Keratinocyte (primary cell): ENCODE results near the gene STXBP5L. TPM values are rescaled to one million over a fixed set of nuclear protein-coding genes. Genes with fewer than 3 reads are reported as not detected.
"Not testable (repeated sequence)": the region's sequence is repeated elsewhere in the genome, so short reads cannot be mapped to it uniquely, and the experiment has no call there.

Source experiments
- DNase-seq: peaks from one replicate; pipeline ENCODE4 v3.0.0-alpha.2; 2011; ENCODE audit warnings: low read depth, missing footprints, low spot score
- FAIRE-seq: peaks from 2 replicates; lab custom pipeline; 2011; peaks lifted over from hg19 to GRCh38; lab: Jason Lieb, UNC
- H2AFZ ChIP-seq: 2 replicates; pipeline ENCODE4 v1.6.0; 2012; ENCODE audit warnings: low read length, control low read depth, inconsistent platforms; ENCODE audit not compliant: control insufficient read depth
- H3K27ac ChIP-seq: 2 replicates; pipeline ENCODE4 v1.5.1; 2011; ENCODE audit warnings: low read length; ENCODE audit not compliant: control insufficient read depth, insufficient read depth
- H3K27me3 ChIP-seq: 3 replicates; pipeline ENCODE4 v1.6.0; 2011; ENCODE audit warnings: low read length; ENCODE audit not compliant: control insufficient read depth, insufficient read depth; ENCODE audit errors: extremely low read depth
- H3K36me3 ChIP-seq, 2 experiments: 2 replicates in 1 of 2; 3 replicates in 1 of 2; pipeline ENCODE4 v1.5.1; 2011; ENCODE audit warnings: low read length in 2 of 2, mild to moderate bottlenecking in 1 of 2; ENCODE audit not compliant: control insufficient read depth in 2 of 2, insufficient read depth in 2 of 2; ENCODE audit errors: extremely low read depth in 1 of 2
- H3K4me1 ChIP-seq: 3 replicates; pipeline ENCODE4 v1.5.1; 2011; ENCODE audit warnings: low read length; ENCODE audit not compliant: control insufficient read depth, insufficient read depth; ENCODE audit errors: extremely low read depth
- H3K4me2 ChIP-seq: 3 replicates; pipeline ENCODE4 v1.6.0; 2011; ENCODE audit warnings: low read depth, low read length; ENCODE audit not compliant: control insufficient read depth, insufficient read depth; ENCODE audit errors: extremely low read depth
- H3K4me3 ChIP-seq, 3 experiments: fragments of 200-600 bp in 1 of 3; sonication (generic) in 1 of 3; 2 replicates in 2 of 3; 3 replicates in 1 of 3; pipeline ENCODE4 v1.5.1; 2011 to 2016; ENCODE audit warnings: low read length in 3 of 3, mild to moderate bottlenecking in 3 of 3, control low read depth in 2 of 3, inconsistent platforms in 1 of 3, low read depth in 1 of 3, mixed read lengths in 1 of 3, mixed run types in 1 of 3, moderate library complexity in 1 of 3; ENCODE audit not compliant: control insufficient read depth in 2 of 3, insufficient read depth in 2 of 3; ENCODE audit errors: extremely low read depth in 1 of 3
- H3K79me2 ChIP-seq: 2 replicates; pipeline ENCODE4 v1.6.0; 2012; ENCODE audit warnings: low read length; ENCODE audit not compliant: control insufficient read depth, insufficient read depth
- H3K9ac ChIP-seq: 3 replicates; pipeline ENCODE4 v1.6.0; 2011; ENCODE audit warnings: low read length; ENCODE audit not compliant: control insufficient read depth, insufficient read depth; ENCODE audit errors: extremely low read depth
- H3K9me1 ChIP-seq: 3 replicates; pipeline ENCODE4 v1.6.0; 2011; ENCODE audit warnings: low read length; ENCODE audit not compliant: control insufficient read depth, insufficient read depth; ENCODE audit errors: extremely low read depth
- H3K9me3 ChIP-seq: 2 replicates; pipeline ENCODE4 v1.5.1; 2012; ENCODE audit warnings: low read depth, low read length; ENCODE audit not compliant: control insufficient read depth
- H4K20me1 ChIP-seq: 3 replicates; pipeline ENCODE4 v1.6.0; 2011; ENCODE audit warnings: low read length; ENCODE audit not compliant: control insufficient read depth, insufficient read depth; ENCODE audit errors: extremely low read depth
- EZH2 ChIP-seq: IDR thresholded peaks from one replicate; pipeline ENCODE4 v1.6.1; 2012; ENCODE audit warnings: inconsistent platforms, mild to moderate bottlenecking, low read length, moderate library complexity
- dilution Hi-C: fragments of 300-500 bp; cut with MboI; formaldehyde crosslinking; loops from one replicate; pipeline ENCODE4 v1.7.0; 2020; ENCODE audit warnings: low sequenced_read_pairs; ENCODE audit not compliant: extremely low pct_ligation_motif_present
- polyA plus RNA-seq, 5 experiments: library from polyadenylated mRNA; depleted of rRNA in 3 of 5; stranded (reverse) in 3 of 5; stranded (forward) in 1 of 5; unstranded in 1 of 5; fragments of >200 nt; gene quantifications; 1 replicate in 1 of 5; 2 replicates in 3 of 5; 3 replicates in 1 of 5; pipeline versions ENCODE4 v1.2.1 to v1.2.3, GENCODE V29; 2011 to 2012; ENCODE audit warnings: missing spikeins in 2 of 5, low read depth in 1 of 5, low replicate concordance in 1 of 5
- TF ChIP-seq, protein P1 (sequence below), 3 experiments: IDR thresholded peaks in 1 of 3; conservative IDR thresholded peaks in 1 of 3; optimal IDR thresholded peaks in 1 of 3; 2 replicates in 2 of 3; 3 replicates in 1 of 3; pipeline versions ENCODE3 to v1.5.1; 2011; ENCODE audit warnings: low read length in 3 of 3, mild to moderate bottlenecking in 3 of 3, moderate library complexity in 2 of 3, control low read depth in 1 of 3, inconsistent platforms in 1 of 3; ENCODE audit not compliant: insufficient read depth in 2 of 3; ENCODE audit errors: extremely low read depth in 1 of 3

The STXBP5L gene
- polyA plus RNA-seq, 1 donor (not counting 4 experiments of a cell fraction or from before 2014, with no cell fraction given) = not detected

DNA sequence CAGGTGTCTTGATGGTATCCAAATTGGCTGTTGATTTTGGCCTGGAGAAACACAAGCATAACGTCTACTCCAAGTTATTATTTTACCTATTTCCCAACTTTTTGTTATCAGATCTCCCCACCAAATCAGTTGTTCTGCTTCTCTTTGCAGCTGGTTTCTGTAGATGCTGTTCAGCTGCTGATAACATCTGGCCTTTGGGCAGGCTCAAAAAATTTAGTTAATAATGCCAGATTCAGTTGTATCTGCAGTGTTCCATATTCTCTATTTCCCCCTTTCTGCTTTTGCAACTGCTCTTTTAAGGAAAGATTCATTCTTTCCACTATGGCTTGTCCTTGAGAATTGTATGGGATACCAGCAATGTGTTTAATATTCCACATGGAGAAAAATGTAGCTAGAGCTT lies 488.0 kb downstream of the STXBP5L start:
- H3K9me1 ChIP-seq, H3K9me3 ChIP-seq, H3K36me3 ChIP-seq, H4K20me1 ChIP-seq, H2AFZ ChIP-seq, H3K4me3 ChIP-seq, DNase-seq, H3K4me1 ChIP-seq, dilution Hi-C loops, H3K27me3 ChIP-seq, FAIRE-seq, H3K4me2 ChIP-seq, H3K79me2 ChIP-seq, H3K9ac ChIP-seq, H3K27ac ChIP-seq: not testable (repeated sequence)

DNA sequence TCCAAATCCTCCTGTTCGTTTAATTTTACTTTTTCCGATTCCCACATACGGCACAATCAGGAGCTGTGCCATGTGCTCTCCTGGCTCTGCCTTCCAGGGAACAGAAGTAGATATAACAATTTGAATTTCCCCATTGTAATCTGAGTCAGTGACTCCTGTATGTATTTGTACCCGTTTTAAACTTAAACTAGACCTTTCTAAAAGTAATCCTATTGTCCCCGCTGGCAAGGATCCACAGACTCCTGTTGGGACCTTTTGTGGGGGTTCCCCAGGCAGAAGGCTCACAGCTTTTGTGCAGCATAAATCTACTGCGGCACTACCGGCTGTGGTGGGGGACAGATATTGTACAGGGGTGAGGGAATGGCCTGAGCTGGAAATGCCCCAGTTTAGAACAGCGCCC lies 490.0 kb downstream of the STXBP5L start:
- H3K27ac ChIP-seq, H3K9ac ChIP-seq, H3K27me3 ChIP-seq, H3K4me3 ChIP-seq, H3K4me1 ChIP-seq, DNase-seq, H3K9me3 ChIP-seq, FAIRE-seq, H4K20me1 ChIP-seq, H3K36me3 ChIP-seq, H3K4me2 ChIP-seq, H3K79me2 ChIP-seq, H2AFZ ChIP-seq, H3K9me1 ChIP-seq, dilution Hi-C loops: not testable (repeated sequence)

DNA sequence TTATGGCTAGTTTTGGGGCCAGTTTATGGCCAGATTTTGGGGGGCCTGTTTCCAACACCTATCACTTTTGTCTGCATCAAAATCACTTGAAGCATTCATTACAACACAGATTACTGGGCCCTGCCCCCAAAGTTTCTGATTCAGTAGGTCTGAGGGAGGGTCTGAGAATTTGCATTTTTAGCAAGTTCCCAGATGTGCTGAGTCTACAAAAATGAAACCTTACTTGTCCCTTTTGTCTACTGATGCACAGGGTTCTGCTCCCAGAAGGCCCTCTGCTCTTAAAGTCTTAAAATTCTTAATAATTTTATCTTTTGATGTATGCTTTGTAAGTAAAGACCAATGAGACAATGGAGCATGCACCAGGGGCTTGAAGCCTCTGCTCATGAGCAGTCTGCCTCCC lies 491.8 kb downstream of the STXBP5L start:
- Histone ChIP-seq H3K27me3 (no peaks in the 10 kb centered on the region), H3K4me1 (no peaks in the 10 kb centered on the region), H3K9ac (no peak overlapping the region), H3K79me2 (no peaks in the 10 kb centered on the region), H3K9me1 (no peaks in the 10 kb centered on the region), H2AFZ (no peak overlapping the region), H4K20me1 (no peaks in the 10 kb centered on the region), H3K36me3 (no peaks in the 10 kb centered on the region), H3K4me3 (no peak overlapping the region), H3K4me2 (no peak overlapping the region), H3K27ac (no peak overlapping the region), H3K9me3 (no peaks in the 10 kb centered on the region)
- DNase-seq (no peak), FAIRE-seq (no peak)
- TF ChIP-seq, protein P1, sequence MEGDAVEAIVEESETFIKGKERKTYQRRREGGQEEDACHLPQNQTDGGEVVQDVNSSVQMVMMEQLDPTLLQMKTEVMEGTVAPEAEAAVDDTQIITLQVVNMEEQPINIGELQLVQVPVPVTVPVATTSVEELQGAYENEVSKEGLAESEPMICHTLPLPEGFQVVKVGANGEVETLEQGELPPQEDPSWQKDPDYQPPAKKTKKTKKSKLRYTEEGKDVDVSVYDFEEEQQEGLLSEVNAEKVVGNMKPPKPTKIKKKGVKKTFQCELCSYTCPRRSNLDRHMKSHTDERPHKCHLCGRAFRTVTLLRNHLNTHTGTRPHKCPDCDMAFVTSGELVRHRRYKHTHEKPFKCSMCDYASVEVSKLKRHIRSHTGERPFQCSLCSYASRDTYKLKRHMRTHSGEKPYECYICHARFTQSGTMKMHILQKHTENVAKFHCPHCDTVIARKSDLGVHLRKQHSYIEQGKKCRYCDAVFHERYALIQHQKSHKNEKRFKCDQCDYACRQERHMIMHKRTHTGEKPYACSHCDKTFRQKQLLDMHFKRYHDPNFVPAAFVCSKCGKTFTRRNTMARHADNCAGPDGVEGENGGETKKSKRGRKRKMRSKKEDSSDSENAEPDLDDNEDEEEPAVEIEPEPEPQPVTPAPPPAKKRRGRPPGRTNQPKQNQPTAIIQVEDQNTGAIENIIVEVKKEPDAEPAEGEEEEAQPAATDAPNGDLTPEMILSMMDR (optimal IDR thresholded peaks at IDR 0.05 in 1 of 3, IDR thresholded peaks at IDR 0.05 in 1 of 3, conservative IDR thresholded peaks at IDR 0.05 in 1 of 3; ENCODE audit: extremely low read depth in 1 of 3, insufficient read depth in 2 of 3, low read length in 3 of 3) = no peak
- no peak for TF ChIP-seq EZH2
- dilution Hi-C loops = no loop called here
